Mesothelial cell of epicardium (in vitro differentiated cells): ENCODE data around the gene CLEC5A. TPM values are rescaled to one million over a fixed set of nuclear protein-coding genes. Genes with fewer than 3 reads are reported as not detected.

Source experiments
- DNase-seq, 2 experiments: peaks; one replicate each; pipeline ENCODE4 v3.0.0; 2021; ENCODE audit warnings: low spot score in 2 of 2; ENCODE audit not compliant: unreplicated experiment in 2 of 2
- H3K27ac Mint-ChIP-seq: 2 replicates; pipeline ENCODE4 v1.8.0; 2021; ENCODE audit warnings: mixed read lengths
- H3K27me3 Mint-ChIP-seq: 2 replicates; pipeline ENCODE4 v1.8.0; 2021; ENCODE audit warnings: low read depth, mixed read lengths
- H3K36me3 Mint-ChIP-seq: 2 replicates; pipeline ENCODE4 v1.8.0; 2021; ENCODE audit warnings: mixed read lengths
- H3K4me1 Mint-ChIP-seq: 2 replicates; pipeline ENCODE4 v1.8.0; 2021; ENCODE audit warnings: mixed read lengths
- H3K4me3 Mint-ChIP-seq: 2 replicates; pipeline ENCODE4 v1.8.0; 2021; ENCODE audit warnings: mild to moderate bottlenecking, moderate library complexity, mixed read lengths
- H3K9me3 Mint-ChIP-seq: 2 replicates; pipeline ENCODE4 v1.8.0; 2021; ENCODE audit warnings: mixed read lengths
- total RNA-seq: library from RNA; stranded (reverse); gene quantifications from 3 replicates; pipeline ENCODE4 v1.2.1, GENCODE V29; 2021
- TF ChIP-seq, protein P1 (sequence below): fragments of 200-600 bp; sonication (generic); IDR thresholded peaks from one replicate; pipeline ENCODE4 v1.5.0; 2021; ENCODE audit warnings: antibody characterized with exemption; ENCODE audit not compliant: unreplicated experiment

CLEC5A gene
- total RNA-seq, 1 donor from 2014 or later: not detected

DNA sequence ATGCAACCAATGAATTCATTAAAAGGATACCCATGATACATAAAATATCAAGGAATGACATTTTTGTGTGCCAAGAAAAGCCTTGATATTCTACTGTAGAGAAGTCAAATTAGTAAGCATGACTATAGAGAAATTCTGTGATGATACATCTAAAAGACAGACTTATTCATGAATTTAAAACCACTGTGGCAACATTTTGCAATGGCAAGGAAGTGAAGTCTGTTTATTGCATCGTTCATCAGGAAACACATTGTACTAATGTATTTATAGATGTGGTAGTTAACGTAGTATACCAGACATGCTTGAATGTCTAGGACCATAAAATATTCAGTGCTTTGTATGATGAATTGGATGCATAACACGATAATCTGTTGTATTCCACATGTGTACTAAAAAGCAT is 9.3 kb upstream of the CLEC5A start:
- Mint-ChIP-seq H3K27me3 (no peaks in the 10 kb centered on the region), H3K36me3 (no peaks in the 10 kb centered on the region), H3K9me3 (no peaks in the 10 kb centered on the region), H3K27ac (no peak overlapping the region), H3K4me1 (no peaks in the 10 kb centered on the region), H3K4me3 (no peak overlapping the region)
- DNase-seq: no peak
- TF ChIP-seq, protein P1, sequence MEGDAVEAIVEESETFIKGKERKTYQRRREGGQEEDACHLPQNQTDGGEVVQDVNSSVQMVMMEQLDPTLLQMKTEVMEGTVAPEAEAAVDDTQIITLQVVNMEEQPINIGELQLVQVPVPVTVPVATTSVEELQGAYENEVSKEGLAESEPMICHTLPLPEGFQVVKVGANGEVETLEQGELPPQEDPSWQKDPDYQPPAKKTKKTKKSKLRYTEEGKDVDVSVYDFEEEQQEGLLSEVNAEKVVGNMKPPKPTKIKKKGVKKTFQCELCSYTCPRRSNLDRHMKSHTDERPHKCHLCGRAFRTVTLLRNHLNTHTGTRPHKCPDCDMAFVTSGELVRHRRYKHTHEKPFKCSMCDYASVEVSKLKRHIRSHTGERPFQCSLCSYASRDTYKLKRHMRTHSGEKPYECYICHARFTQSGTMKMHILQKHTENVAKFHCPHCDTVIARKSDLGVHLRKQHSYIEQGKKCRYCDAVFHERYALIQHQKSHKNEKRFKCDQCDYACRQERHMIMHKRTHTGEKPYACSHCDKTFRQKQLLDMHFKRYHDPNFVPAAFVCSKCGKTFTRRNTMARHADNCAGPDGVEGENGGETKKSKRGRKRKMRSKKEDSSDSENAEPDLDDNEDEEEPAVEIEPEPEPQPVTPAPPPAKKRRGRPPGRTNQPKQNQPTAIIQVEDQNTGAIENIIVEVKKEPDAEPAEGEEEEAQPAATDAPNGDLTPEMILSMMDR: no peak

DNA sequence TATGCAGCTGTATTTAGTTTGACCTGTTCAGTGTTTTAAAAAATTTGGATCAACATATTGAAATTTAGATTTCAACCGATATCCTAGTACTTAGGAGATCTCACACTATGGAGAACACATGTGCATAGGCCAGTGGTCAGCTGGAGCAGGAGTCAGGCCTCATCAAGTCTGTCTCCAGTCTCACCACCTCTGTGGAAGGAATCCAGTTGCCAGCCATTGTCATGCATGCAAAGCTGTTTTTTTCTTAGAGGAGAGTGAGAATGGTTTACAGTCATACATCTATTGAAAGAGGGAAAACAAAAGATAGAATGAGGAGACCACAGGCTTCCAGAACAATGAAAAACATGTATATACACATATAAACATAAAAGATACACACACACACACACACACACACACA is 7.6 kb upstream of the CLEC5A start:
- no peaks in the 10 kb centered on the region for H3K9me3 Mint-ChIP-seq

DNA sequence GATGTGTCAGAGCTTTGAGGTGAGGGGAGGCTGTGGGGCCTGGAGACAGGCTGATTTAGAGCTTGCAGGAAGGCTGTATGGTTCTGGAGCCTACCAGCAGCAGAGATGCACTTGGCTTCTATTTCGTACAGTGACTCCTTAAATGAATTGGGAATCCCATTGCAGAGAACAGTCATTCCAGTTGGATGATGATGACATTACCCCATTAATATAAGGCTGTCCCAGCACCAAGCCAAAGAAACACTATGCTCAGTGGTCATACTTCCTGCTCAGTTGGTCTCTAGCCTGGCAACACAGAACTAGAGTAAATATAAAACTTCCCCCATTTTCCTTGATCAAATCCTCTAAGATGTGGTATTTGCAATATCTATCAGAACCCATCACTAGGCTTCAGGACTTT is 5.7 kb upstream of the CLEC5A start:
- Mint-ChIP-seq H3K27me3 (peaks cover 5% of the 10 kb centered on the region), H3K9me3 (no peaks in the 10 kb centered on the region), H3K4me1 (no peaks in the 10 kb centered on the region), H3K27ac (no peak overlapping the region), H3K4me3 (no peak overlapping the region), H3K36me3 (no peaks in the 10 kb centered on the region)
- TF ChIP-seq, protein P1: no peak
- no peak for DNase-seq

More for the DNA sequence above, 7.6 kb upstream of the CLEC5A start:
- H3K27ac Mint-ChIP-seq: no peak overlapping the region
- H3K36me3 Mint-ChIP-seq: no peaks in the 10 kb centered on the region
- H3K4me1 Mint-ChIP-seq: no peaks in the 10 kb centered on the region
- DNase-seq: no peak
- H3K4me3 Mint-ChIP-seq: no peak overlapping the region
- TF ChIP-seq, protein P1: no peak
- H3K27me3 Mint-ChIP-seq: peaks cover 3% of the 10 kb centered on the region

DNA sequence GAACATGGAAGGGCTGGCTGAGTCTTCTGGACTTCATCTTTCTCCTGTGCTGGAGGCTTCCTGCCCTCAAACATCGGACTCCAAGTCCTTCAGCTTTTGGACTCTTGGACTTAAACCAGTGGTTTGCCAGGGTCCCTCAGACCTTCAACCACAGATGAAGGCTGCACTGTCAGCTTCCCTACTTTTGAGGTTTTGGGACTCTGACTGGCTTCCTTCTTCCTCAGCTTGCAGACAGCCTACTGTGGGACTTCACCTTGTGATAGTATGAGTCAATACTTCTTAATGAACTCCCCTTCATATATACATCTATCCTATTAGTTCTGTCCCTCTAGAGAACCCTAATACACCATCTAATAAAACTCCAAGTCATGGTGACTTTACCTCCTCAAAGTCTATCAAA is 4.0 kb upstream of the CLEC5A start:
- Mint-ChIP-seq H3K4me1 (no peaks in the 10 kb centered on the region), H3K27ac (no peak overlapping the region), H3K36me3 (no peaks in the 10 kb centered on the region), H3K9me3 (no peaks in the 10 kb centered on the region), H3K27me3 (peaks cover 8% of the 10 kb centered on the region), H3K4me3 (no peak overlapping the region)
- TF ChIP-seq, protein P1: no peak
- DNase-seq: no peak

DNA sequence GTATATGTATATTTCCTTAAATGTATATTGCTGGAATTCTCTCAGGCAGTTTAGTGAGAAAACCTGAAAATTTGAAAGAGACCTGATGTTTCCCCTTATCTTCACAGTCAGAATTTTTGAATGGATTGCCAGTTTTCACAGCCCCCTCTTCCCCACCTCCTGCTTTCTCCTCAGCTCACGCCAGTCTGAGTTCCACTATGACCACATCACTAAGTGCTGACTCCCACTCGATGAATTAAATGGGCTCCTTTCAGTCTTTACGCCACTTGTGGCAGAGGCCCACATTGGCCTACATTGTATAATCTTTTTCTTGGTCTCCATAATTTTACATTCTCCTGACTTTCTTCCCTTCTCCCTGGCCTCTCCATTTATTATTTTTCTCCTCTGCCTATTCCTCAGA is 3.1 kb upstream of the CLEC5A start:
- DNase-seq: no peak
- Mint-ChIP-seq H3K4me3 (no peak overlapping the region), H3K9me3 (no peaks in the 10 kb centered on the region), H3K27ac (no peak overlapping the region), H3K27me3 (peaks cover 8% of the 10 kb centered on the region), H3K4me1 (no peaks in the 10 kb centered on the region), H3K36me3 (no peaks in the 10 kb centered on the region)
- TF ChIP-seq, protein P1: no peak

DNA sequence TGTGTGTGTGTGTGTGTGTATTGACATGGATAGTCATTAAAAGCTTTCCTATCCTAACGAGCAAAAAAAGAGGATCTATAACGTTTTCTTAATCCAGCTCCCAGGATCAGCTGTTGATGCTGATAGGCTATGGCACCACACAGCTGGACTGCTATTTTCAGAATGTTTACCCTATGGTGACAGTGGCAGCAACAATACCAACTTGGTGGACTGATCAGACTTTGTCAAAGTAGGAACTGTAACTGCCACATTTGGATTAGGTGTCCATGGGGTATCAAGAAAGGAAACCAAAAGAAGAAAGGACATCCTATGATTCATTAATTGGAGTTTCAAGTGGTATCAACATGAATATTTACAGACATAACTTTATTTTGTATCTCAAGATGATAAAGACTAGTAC is 2.7 kb upstream of the CLEC5A start:
- no peaks in the 10 kb centered on the region for H3K4me1 Mint-ChIP-seq
- DNase-seq: no peak
- TF ChIP-seq, protein P1: no peak
- no peaks in the 10 kb centered on the region for H3K36me3 Mint-ChIP-seq
- no peaks in the 10 kb centered on the region for H3K9me3 Mint-ChIP-seq
- H3K27ac Mint-ChIP-seq: no peak overlapping the region
- no peak overlapping the region for H3K4me3 Mint-ChIP-seq
- peaks cover 8% of the 10 kb centered on the region for H3K27me3 Mint-ChIP-seq
